Panc1 (cell line): Measurements from ENCODE around the gene BUB3.

Experiments used
- POLR2AphosphoS5 ChIP-seq: IDR thresholded peaks from 2 replicates; pipeline ENCODE4 v1.6.1; 2012; ENCODE audit warnings: mild to moderate bottlenecking, low read depth, low read length, moderate library complexity
- REST ChIP-seq, 2 experiments: IDR thresholded peaks; 2 replicates each; pipeline ENCODE4 v1.6.1; 2011 to 2012; ENCODE audit warnings: low read depth in 2 of 2, control low read depth in 1 of 2, low read length in 1 of 2, mild to moderate bottlenecking in 1 of 2, moderate library complexity in 1 of 2; ENCODE audit not compliant: insufficient read depth in 1 of 2
- TCF7L2 ChIP-seq: IDR thresholded peaks from 2 replicates; pipeline ENCODE4 v1.6.1; 2011; ENCODE audit warnings: mild to moderate bottlenecking, low read depth, low read length, inconsistent platforms
- TF ChIP-seq, protein P1 (sequence below): fragments of 450-650 bp; IDR thresholded peaks from 2 replicates; pipeline ENCODE4 v1.5.1; 2017; ENCODE audit warnings: mild to moderate bottlenecking

DNA sequence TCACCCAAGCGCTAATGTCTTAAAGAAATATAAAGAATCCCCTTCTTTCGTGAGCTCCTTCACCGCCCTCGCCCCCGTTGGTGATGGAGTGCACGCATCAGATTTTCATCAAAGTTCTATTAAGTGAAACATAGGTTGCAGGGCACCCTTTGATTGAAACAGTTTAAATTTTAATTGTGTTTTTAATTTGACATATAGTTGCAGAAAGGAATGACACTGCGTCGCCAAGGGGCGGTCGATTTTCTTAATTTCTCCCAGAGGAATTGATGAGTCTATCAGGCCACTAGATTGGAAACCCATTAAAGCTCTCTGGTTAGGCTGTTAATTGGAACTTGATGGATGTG lies 10.4 kb upstream of the BUB3 start:
- TF ChIP-seq, protein P1, sequence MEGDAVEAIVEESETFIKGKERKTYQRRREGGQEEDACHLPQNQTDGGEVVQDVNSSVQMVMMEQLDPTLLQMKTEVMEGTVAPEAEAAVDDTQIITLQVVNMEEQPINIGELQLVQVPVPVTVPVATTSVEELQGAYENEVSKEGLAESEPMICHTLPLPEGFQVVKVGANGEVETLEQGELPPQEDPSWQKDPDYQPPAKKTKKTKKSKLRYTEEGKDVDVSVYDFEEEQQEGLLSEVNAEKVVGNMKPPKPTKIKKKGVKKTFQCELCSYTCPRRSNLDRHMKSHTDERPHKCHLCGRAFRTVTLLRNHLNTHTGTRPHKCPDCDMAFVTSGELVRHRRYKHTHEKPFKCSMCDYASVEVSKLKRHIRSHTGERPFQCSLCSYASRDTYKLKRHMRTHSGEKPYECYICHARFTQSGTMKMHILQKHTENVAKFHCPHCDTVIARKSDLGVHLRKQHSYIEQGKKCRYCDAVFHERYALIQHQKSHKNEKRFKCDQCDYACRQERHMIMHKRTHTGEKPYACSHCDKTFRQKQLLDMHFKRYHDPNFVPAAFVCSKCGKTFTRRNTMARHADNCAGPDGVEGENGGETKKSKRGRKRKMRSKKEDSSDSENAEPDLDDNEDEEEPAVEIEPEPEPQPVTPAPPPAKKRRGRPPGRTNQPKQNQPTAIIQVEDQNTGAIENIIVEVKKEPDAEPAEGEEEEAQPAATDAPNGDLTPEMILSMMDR = no peak
- TF ChIP-seq REST (IDR thresholded peaks at IDR 0.05; ENCODE audit: insufficient read depth in 1 of 2, low read depth in 2 of 2, low read length in 1 of 2) (no peak), POLR2AphosphoS5 (no peak), TCF7L2 (no peak)
